ENCODE data around the gene TRAK2.

Gene TRAK2

DNA sequence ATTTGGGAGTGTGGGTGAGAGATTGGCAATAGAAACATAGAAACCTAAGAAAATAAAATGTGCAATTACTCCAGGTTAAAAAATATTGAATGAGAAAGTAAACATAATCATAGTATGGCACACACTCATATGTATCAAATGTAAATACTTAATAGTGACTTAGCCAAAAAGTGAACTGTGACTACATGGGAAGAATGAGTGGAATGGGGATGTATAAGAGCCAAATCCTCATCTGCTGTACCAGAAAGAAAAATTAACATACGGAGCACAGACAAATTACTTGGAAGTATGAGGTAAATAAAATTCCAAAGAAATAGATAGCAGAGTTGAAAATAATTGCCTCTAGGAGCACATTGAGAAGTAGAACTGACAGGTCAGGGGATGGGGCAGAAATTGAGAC lies 98.1 kb downstream of the TRAK2 start:
- no peak for DNase-seq

DNA sequence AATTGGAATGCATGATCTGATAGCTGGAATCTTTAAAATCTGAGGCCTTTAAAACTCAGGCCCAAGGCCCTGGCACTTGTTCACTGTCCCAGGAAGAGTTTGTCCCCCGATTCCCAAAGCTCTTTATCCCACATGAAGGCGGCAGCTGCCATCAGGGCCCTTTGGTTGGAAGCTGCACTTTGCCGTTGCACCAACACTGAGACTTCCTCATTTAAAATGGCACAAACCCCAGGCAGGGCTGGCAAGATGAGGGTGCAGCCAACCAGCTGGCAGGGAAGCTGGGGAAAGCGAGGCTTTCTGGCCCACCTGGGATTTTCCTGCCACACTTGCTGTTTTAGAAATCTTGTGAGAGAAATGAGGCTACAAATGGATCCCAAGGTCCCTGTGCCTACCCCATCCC lies 100.4 kb downstream of the TRAK2 start:
- no peak for DNase-seq

DNA sequence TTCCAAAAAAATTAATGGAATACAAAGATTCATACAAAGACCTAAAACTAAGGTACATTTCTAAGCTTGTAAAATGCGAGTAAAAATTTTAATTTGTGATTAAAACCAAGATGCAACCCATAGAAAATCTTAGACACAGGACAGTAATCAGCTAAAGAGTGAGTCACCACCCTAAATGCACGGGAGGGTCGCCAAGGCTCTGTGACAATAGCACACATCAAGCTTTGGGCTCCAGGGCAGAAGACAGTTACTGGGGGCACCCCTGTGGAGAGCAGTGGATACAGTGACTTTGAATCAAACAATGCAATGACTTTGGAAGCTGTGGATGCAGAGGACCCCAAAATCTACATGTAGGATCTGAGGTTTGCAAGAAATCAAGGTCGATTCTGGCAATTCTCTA lies 101.7 kb downstream of the TRAK2 start:
- no peak for DNase-seq

DNA sequence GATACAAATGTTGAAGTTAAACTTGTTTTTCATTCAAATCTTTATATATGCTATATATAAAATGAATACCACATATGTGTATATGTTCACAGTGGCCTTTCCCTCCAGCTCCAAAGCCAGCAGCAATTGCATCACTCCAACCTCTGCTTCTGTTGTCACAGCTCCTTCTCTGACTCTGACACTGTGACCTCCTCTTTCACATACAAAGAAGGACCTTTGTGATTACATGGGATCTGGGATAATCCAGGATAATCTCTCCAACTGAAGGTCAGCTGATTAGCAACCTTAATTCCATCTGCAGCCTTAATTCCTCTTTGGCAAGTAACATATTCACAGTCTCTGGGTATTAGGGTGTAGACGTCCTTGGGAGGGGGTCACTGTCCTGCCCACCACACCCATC lies 102.5 kb downstream of the TRAK2 start:
- no peak for DNase-seq

DNA sequence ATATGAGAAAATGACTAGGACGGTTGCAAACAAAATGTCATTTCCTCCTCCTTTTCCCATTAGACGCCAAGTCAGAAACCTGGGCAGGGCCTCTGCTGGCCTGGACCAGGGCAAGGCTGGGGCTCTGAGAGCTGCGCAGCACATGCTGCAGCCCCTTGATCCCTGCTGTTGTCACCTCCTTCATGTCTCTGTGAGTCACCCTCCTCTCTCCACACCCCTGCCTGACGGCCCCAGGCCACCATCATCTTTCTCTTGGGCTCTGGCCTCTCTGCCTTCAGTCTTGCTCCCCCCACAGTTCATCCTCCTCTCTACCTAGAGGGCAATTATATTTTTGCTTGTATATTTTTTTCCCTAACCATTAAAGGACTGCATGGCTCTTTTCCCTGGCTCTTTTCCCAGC lies 104.1 kb downstream of the TRAK2 start:
- no peak for DNase-seq

DNA sequence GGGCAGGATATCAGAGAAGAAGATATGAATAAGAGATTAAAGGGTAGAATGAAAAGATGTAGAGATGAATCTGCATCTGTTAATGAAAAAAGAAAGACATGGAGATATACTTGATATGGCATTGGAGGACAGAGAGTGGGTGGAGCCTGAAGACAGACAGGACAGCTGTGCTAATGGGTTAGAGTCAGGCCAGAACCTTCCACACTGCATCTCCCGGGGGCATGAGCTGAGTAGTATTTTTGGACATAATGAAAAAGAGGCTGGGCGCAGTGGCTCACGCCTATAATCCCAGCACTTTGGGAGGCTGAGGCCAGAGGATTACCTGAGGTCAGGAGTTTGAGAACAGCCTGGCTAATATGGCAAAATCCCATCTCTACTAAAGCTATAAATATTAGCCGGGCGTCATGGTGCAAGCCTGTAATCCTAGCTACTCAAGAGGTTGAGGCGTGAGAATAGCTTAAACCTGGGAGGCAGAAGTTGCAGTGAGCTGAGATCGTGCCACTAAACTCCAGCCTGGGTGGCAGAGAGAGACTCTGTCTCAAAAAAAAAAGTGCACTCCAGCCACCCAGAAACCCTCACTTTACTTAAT lies 105.5 kb downstream of the TRAK2 start:
- DNase-seq, result no peak

DNA sequence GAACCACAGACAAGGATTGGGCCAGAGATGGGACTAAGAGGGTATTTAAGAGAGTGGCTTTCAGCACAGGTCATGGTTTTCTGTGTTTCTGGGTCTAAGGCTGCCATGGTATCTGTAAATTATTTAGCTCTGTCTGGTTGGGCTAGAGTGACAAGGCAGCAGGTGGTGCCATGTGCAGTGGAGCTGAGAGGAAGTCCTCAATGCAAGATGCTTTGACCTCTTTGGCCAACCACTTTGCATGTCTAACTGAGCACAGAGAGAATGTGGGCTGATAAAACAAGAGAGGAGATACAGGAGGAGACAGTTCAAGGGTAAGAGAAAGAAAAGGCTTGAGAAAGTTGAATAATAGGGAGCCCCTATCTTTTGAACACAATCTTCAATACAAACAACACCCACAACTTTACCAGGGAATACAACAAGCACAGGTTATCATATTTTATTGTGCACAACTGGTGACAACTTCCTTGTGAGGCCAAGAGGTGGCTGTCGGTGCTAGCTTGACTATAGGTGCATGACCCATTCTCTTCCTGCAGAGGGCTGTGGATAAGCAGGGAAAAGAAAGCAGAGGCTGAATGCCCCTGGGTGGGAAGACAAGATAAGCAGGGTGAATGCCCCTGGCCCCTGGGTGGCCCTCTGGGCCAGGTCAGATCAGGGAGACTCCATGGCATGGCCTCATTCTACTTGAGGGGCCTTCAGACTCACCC lies 106.4 kb downstream of the TRAK2 start:
- no peak for DNase-seq

DNA sequence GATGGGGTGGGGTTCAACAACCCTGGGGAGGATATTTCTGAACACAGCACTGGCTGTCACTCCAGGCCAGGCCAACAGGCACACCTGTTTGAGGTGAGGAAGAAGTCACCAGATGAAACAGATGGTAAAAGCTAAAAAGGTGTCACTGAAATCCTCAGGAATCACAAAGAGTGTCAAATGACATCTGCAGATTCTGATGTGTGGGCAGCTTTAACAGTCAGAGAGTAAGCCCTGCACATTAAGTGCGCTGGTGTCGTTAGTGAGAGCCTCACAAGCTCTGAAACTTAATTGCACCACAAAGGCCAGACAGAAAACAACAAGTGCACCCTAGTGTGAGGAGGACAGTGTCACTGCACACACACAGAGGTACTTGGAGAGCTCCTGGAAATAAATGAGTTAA lies 107.7 kb downstream of the TRAK2 start:
- no peak for DNase-seq

DNA sequence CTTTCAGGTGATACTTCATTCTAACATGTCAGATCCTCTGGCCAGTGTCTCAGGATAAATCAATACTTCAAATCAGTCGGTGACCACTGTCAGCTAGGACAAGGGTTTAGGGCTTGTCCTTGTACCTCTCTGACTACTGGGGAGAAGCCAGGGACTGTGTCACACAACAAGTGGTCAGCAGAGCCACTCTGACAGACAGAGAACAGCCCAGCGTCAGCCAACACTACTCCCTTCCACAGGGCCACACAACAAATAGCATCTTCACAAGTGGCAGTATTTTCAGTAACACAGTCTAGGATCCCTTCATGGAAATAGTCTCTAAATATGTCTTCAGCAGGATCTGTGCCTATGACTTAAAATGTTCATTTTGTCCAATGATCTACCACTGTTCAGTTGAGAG lies 108.3 kb downstream of the TRAK2 start:
- DNase-seq, result no peak

DNA sequence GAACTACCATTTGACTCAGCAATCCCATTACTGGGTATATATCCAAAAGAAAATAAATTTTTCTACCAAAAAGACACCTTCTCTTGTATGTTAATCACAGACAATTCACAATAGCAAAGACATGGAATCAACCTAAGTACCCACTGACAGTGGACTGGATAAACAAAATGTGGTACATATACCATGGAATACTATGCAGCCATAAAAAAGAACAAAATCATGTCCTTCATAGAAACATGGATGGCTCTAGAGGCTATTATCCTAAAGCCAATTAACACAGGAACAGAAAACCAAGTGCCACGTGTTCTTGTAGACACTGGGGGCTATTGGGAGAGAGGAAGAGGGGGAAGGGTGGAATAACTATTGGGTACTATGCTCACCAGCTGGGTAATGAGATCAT lies 121.8 kb downstream of the TRAK2 start:
- no peak for DNase-seq

DNA sequence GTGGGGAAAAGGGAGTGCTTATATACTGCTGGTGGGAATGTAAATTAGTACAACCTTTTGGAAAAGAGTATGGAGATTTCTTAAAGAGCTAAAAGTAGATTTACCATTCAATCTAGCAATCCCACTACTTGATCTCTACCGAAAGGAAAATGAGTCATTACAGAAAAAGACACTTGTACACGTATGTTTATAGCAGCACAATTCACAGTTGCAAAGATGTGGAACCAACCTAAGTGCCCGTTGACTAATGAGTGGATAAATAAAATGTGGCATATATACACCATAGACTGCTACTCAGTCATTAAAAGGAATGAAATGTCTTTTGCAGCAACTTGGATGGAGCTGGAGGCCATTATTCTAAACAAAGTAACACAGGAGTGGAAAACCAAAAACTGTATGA lies 123.6 kb downstream of the TRAK2 start:
- DNase-seq, result no peak

Measured in NCI-H774 (cell line).